Astrocyte (in vitro differentiated cells and primary cell): Measurements from ENCODE around the gene MTHFSD.

Experiments
- EZH2 ChIP-seq: IDR thresholded peaks from 2 replicates; pipeline ENCODE4 v1.6.1; 2012; ENCODE audit warnings: mild to moderate bottlenecking, low read length, inconsistent platforms; ENCODE audit not compliant: insufficient read depth
- TF ChIP-seq, protein P1 (sequence below): IDR thresholded peaks from 2 replicates; pipeline ENCODE4 v1.5.1; 2011; ENCODE audit warnings: low read depth, mild to moderate bottlenecking, inconsistent platforms, low read length, moderate library complexity; ENCODE audit not compliant: insufficient read depth

DNA sequence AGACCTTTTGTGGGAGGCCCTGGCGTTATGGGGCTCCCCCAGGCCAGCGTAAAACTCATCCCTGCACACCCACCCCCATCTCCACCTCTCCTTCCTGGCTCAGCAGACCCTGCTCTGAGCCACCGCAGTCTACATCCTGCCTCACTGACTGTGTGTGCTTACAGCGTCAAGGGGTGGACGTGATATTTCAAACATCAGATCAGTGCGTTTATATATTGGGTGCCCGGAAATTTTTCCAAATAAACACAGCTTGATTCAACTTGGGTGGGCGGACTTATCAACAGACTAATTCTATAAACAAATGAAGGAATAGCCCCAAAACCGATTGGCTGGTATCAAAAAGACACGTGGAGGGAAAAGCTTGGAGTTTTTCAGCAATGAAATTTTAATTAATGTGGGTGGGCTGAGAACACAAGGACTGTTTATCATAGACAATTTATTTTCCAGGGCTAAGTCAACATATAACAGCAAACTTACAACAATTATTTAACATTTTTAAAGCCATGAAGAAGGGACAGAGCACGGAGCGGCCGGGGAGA is 23.1 kb upstream of the MTHFSD start, which contains the start of gene FOXL1:
- TF ChIP-seq, protein P1, sequence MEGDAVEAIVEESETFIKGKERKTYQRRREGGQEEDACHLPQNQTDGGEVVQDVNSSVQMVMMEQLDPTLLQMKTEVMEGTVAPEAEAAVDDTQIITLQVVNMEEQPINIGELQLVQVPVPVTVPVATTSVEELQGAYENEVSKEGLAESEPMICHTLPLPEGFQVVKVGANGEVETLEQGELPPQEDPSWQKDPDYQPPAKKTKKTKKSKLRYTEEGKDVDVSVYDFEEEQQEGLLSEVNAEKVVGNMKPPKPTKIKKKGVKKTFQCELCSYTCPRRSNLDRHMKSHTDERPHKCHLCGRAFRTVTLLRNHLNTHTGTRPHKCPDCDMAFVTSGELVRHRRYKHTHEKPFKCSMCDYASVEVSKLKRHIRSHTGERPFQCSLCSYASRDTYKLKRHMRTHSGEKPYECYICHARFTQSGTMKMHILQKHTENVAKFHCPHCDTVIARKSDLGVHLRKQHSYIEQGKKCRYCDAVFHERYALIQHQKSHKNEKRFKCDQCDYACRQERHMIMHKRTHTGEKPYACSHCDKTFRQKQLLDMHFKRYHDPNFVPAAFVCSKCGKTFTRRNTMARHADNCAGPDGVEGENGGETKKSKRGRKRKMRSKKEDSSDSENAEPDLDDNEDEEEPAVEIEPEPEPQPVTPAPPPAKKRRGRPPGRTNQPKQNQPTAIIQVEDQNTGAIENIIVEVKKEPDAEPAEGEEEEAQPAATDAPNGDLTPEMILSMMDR = no peak
- no peak for TF ChIP-seq EZH2
